ENCODE measurements around the gene RUNX3.

GRCh38 chr1:24905979-24906720 is 23.9 kb downstream of the RUNX3 start:
- TF ChIP-seq EZH2 (IDR thresholded peaks at IDR 0.05; ENCODE audit: low read length, missing control alignments): no peak
- no peak for TF ChIP-seq CTCF (conservative IDR thresholded peaks at IDR 0.05 in 1 of 2, IDR thresholded peaks at IDR 0.05 in 1 of 2; ENCODE audit: low read depth in 1 of 2, low read length in 2 of 2)

Measured in fibroblast of lung (primary cell).